ENCODE data around the gene ATP8B3.

The ATP8B3 gene

GRCh38 chr19:1754018-1754635 is 57.9 kb downstream of the ATP8B3 start:
- ATAC-seq: no peak

DNA sequence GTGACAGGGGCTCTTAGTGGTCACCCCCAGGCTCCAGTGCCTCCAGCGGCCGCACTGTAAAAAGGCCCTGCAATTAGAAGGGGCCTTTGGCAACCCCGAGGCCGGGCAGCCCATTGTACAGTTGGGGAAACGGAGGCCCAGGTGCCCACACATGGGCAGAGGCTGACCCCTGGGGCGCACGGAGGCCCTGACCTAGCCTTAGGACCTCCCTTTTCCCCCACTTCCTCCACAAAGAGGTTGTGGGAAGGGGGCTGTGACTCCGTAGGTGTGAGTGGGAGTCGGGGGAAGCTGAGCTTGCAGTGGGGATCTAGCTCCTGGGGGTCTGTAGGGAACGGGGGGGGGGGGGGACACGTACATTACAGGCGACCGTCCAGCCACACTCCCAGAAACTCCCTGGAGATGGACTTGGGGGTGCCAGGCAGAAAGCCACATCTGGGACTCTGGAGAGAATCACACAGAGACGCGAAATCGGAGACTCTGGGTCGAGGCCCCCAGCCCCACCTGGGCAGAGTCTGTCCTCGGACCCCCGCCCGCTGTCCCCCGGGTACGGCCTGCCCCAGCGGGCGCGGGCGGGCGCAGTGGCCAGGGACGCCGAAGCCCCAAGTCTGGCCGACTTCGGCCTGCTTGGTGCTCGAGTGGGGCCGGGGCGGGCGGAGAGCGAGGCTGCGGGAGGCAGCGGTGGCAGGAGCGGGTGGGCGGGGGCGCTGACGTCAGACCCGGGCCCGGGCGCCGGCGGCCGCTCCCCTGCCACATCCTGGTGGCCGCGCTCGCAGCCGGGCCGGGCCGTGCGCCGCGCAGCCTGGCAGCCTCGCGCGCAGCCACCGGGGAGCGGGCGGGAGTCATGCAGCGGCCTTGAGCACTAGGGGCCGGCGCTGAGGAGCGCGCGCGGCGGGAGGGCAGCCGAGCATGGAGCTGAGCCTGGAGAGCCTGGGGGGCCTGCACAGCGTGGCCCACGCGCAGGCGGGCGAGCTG is 59.0 kb downstream of the ATP8B3 start, which contains the start of gene ONECUT3:
Gene ONECUT3 (plus strand): TSS at position 750 of the 972 bp plus-strand sequence. CDS start 157 bp downstream, at position 907.
- no peak for ATAC-seq

DNA sequence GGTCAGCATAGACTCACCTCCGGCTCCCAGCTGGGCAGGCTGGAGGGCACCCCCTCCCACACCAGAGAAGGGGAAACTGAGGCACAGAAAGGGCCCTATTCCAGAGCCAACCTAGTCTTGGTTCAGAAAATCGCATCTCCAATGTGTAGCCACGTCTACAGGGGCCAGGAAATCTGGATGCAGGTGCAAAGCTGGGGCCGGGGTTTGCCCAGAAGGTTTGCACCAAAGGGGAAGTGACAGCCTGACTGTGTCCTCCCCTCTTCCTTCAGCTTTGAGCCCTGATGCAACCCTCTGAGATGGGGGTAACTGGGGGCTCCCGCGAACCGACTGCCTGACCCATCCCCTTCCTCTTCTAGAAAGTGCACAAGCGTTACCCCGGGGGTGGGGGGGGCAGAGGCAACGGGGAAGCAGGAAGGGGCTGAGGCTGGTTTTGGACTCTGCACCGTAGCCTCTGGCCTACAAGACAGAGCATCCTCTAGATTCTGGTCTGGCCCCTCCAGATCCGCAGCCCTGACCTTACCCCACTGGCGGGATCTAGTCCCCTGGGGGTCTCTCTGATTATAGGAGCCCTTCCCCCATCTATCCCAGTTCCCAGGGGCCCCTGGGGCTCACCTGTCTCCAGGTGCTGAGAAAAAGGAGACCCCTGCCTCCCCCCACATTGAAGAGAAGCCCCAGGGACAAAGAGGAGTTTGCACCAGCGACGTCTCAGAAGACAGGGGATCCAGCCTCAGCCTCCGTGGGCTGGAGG is 59.9 kb downstream of the ATP8B3 start:
- ATAC-seq: no peak

GRCh38 chr19:1751367-1752008 is 60.6 kb downstream of the ATP8B3 start:
- ATAC-seq: no peak

DNA sequence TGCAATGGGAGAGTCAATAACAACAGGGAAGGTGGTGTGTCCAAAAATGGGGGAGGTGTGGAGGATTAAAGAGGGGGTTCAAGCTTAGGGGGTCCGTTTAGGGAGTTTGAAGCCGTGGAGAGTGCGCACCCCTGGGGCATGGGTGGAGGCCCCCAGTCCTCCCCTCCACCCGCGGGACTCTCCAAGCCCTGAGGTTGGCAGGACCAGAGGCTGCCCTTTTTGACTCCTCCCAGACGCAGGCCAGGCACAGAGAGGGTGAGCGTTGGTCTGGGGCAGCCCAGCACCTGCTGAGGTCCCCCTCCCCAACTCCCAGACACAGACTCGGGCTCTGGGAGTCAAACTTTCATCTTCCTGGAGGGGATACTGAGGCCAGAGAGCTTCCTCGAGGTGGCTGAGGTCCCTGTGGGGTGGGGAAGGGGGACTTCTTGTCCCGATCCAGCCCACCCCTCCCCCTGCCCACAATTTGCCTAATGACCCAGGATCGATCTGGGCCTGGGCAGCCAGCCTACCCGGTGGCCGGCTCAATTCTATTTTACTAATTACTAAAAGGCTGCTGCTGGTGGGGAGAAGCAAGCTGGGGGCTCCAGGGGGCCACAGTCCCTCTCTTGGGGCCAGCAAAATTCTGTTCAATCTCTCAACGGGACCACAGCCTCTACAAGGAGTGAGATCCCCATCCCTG is 61.6 kb downstream of the ATP8B3 start:
- ATAC-seq: no peak

DNA sequence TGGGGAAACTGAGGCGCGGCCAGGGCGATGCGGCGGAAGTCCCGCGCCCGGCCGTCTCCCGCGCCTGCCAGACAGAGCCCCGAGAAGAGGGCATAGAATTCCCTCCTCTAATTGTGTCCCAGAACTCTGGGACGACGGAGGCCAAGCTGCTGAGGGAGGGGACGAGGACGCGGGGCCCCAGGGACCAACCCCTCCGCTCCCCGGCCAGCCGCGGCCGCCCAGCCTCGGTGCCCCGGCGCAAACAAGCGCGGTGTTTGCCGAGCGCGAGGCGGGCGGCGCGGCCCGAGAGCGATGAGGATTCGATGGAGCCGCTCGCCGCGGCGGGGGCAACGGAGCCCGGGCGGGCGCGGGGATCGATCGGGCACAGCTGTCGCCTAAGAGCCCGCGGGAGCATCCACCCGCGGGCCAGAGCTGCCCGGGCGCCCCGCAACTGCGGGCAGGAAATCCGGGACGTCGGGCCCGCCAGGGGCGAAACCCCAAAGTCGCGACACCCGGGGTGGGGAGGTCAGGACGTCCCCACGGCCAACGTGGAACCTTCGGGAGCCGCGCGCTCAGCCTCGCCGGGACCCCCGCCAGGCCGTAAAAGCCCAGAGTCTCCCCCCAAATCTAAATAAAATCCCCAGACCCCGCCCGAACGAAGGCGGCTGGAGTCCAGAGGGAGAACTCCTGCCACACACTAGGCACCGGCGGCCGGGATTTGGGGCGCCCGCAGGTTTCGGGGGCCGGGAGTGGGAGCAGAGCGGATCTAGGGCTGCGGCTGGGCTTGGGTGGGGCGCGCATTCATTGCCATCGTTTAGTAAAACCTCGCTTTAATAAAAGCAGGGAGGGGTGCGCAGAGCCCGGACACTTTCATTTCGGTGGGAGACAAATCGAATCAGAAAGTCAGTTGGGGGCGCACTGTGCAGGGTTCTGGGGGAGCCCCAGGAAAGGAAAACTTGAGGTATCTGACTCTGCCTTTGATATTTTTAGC is 62.4 kb downstream of the ATP8B3 start:
- ATAC-seq: no peak

- ATAC-seq: no peak
Observed at GRCh38 chr19:1748873-1749341, 63.2 kb downstream of the ATP8B3 start.

- ATAC-seq: no peak
Observed at GRCh38 chr19:1748115-1748872, 63.8 kb downstream of the ATP8B3 start.

GRCh38 chr19:1747285-1748114 is 64.6 kb downstream of the ATP8B3 start:
- ATAC-seq: peak; percentile 46 to 74

DNA sequence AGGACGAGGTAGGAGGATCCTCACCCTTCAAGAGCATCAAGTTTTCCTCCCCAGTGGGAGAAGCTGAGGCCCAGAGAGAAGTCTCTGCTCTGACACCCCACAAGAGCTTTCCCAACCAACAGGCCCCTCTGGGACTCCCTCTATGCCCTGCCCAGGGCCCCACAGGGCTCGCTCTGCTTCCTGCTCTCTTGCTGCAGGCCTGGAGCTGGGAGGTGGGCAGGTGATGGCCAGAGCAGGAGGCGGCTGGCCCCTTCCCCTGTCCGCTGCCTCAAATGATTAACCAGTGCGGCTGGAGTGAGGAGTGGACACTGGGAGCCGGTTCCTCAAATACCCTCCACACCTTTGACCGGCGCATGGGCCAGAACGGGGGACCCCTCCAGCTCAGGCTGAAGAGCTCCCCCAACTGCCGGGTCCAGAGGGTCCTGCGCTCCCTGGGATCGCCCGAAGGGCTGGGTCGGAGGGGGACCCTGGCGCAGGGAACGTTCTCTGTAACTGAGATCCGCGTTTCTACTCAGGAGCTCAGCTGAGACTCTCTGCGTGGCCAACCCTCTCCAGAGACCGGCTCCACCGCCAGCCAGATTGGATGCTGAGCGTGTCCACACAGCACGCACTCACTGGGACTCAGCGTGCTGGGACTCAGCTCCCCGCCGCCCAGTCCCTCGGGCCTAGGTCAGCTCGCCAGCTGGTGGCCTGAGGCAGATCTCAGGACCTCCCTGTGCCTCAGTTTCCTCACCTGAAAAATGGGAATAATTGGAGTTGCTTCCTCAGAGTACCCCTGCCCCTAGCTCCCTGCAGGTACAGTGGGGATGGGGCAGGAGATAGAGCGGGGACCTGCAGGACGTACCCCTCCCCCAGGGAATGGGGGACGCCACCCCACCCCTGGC is 65.4 kb downstream of the ATP8B3 start:
- ATAC-seq: no peak

DNA sequence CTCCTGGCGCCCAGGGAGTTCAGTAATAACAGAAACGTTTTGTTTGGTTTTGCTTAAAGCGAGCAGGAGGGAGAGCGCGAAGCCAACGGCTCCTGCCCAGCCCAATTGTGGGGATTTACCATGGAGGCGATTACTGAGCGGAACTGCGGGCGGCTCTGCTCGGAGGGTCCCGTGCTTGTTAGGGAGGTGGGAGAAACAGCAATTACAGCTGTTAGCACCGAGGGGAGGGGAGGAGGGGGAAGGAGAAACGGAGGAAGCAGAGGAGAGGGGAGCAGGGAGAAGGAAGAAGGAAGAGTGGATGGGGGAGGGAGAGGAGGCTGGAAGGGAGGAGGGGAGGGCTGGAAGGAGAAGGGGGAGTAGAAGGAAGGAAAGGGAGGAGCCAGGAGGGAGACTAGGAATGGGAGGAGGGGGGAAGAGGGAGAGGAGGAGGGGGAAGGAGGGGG is 66.5 kb downstream of the ATP8B3 start:
- ATAC-seq: no peak

- no peak for ATAC-seq
Observed at GRCh38 chr19:1744822-1745563, 67.1 kb downstream of the ATP8B3 start.

GRCh38 chr19:1744133-1744665 is 67.9 kb downstream of the ATP8B3 start:
- no peak for ATAC-seq

DNA sequence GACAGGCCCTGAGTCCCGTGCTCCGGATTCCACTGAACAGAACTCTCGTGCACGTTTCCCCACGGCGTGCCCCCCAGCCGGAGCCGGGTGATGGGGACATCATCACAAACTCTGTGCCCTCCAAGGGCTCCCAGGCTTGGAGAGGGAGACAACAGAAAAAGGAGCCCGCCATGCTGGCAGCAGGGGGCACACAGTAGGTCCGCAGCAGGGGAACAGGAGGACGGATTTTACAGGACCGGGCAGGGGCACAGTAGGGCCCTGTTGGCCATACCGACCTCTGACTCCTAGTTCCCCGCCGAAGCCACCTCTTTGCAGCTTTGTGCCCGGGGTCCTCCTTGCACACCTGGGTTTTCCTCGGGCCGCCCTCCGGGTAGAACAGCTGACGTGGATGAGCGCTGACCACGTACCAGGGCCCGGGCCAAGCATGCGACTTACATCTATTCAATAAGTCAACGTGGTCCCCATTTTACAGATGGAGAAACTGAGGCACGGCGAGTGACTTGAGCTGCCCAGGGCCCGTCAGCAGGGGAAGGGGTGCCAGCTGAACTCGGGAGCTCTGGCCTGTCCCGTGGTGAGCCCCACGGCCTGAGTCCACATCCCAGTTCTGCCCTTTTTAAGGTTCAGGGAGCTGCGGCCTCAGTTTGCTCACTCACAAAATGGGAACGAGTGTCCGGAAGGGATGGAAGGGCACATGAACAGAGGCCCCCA is 68.9 kb downstream of the ATP8B3 start:
- no peak for ATAC-seq

- no peak for ATAC-seq
Observed at GRCh38 chr19:1739960-1740629, 72.0 kb downstream of the ATP8B3 start.
